ENCODE results near the gene MBP.

MBP gene

GRCh38 chr18:77112747-77113092, 19.9 kb downstream of the MBP start:
- DNase-seq, result no peak

- no peak for DNase-seq
Measured at GRCh38 chr18:77111951-77112746, 20.4 kb downstream of the MBP start.

DNA sequence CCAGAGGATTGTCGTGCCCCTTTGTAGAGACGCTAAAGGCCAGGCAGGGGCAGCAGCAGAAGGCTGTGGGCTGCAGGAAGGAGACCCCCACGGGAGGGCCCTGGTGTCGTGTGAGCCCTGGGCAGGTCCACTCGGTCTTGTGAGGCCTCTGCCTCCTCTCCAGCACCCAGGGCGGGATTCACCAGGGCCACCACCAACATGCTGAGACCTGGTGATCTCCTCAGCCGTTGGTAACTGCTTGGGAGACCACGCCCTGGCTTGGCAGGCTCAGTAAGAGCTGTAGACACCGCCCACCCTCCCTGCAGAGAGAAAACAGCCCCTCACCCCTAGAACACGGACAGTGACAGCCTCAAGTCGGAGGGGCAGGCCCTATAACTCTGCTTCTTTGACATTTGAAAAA, 21.1 kb downstream of the MBP start:
- DNase-seq, result no peak

GRCh38 chr18:77110936-77111335, 21.6 kb downstream of the MBP start:
- DNase-seq, result no peak

GRCh38 chr18:77110400-77110799, 22.2 kb downstream of the MBP start:
- no peak for DNase-seq

- DNase-seq, result no peak
Measured at GRCh38 chr18:77109648-77110019, 22.9 kb downstream of the MBP start.

- no peak for DNase-seq
Measured at GRCh38 chr18:77108821-77109647, 23.5 kb downstream of the MBP start.

DNA sequence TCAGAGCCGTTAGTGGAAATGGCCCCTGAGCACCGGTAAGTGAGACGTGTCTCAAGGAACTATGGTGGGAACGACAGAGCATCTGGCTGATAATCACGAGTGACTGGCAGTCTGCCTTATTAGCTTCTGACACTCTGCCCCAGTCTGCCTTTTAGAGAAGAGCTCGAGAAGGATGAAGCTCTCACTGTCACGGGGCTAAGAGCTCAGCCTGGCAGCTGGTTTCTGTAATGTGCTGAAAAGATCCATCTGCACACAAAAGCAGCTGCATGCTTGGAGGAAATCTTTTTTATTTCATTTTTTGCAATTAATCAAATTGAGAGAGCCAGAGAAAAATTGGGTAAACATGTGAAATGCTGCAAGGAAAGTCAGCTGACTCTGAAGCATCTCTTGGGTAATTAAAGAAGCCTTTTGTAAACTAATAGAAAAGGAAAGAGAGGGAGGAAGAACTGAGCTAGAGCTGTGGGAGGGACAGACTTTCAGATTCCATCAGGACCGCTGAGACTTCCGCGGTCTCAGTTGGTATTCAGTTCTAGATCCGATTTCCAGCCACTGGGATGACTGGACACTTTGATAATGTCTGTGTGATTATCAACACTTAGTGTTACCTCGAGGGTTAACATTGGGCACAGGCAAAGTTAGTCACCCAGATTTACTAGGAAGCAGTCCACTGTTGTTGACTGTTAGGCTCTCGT, 24.4 kb downstream of the MBP start:
- DNase-seq, result no peak

DNA sequence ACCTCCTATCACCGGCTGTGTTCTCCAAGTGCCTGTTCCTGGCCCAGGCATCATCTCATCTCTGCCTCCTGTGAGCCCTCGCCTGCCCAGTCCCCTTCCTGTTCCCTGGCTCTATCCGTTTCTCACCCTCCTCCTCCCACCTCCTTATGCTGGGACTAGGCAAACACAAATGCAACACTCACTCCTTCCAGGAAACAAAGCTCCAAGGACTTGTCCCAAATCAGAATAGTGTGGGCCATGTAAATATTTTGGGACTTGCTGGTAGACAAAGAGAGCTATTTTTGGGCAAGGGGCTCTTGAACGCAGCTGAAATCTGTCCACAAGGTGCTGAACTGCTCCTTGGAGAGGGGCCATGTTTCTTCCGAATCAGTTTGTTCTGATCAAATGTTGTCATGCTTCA, 25.3 kb downstream of the MBP start:
- no peak for DNase-seq

- no peak for DNase-seq
Measured at GRCh38 chr18:77106331-77106730, 26.3 kb downstream of the MBP start.

DNA sequence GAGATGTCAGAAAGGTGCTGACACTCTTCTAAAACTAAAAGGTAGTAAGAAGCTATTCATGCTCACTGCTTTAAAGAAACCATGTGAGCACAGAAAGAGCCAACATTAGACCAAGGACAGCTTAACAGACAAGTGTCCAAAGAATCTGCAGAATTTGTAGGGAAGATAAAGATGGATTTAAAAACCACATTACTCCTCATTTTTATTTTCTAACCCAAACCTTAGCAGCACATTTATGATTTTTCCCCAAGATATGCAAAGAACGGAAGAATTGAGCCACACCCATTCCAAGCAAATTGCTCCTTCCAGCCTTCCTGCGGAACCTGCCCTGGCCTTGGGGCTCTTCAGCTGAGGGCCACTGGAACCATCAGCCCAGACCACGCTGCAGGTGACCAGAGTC, 26.9 kb downstream of the MBP start:
- DNase-seq, result no peak

DNA sequence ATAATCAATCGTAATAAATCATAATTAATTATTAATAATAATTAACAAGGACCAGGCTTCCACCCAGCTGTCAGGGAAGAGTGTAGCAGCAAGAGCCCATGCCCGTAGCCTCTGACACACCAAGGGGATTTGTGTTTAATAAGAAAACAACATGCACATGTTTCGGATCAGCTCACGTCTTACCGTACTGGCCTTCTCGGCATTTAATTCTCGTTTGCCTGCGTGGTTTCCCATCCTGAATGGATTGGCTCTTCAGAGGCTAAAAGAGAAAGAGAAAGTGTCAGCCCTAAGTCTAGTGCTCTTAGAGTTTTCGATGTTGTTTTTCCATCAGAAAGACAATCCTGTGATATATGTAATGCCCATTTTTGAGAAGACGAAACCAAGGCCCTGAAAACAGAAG, 27.6 kb downstream of the MBP start:
- DNase-seq, result no peak

GRCh38 chr18:77103991-77104531, 28.5 kb downstream of the MBP start:
- DNase-seq, result no peak

DNA sequence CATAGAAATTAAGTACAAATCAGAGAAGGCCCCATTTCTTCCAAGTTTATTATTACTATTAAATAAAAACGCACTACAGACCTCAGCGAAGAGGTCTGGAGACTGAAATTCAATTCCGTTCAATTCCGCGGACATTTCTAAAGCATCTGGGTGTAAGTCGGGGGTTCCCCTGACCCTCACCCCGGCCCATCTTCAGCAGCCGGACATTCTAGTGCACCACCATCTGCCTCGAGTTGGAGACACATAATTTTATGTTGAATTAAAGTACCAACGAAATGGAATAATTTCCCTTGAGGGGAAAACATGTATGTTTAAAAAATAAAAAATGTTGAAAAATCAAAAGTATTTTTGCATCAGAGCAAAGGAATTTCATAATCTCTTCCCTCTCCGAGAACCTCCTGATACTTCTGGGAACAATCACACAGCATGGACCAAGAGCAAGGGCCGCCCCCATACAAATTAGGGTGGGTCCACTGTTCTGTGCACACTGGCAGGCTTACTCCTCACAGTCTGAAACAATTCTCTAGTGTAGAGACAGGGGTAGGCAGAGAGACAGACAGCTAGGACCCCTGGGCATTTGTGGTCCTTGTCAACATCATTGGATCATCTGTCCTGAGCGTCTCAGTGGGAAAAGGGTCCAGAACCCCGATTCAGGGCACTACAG, 29.3 kb downstream of the MBP start:
- no peak for DNase-seq

GRCh38 chr18:77102259-77103040, 30.1 kb downstream of the MBP start:
- DNase-seq, result no peak

GRCh38 chr18:77101410-77102258, 30.9 kb downstream of the MBP start:
- DNase-seq, result peak; percentile 42 to 43

GRCh38 chr18:77100751-77101355, 31.7 kb downstream of the MBP start:
- DNase-seq, result no peak

GRCh38 chr18:77099485-77100370, 32.9 kb downstream of the MBP start:
- no peak for DNase-seq

GRCh38 chr18:77098538-77099174, 33.9 kb downstream of the MBP start:
- no peak for DNase-seq
